ENCODE data around the gene SLC6A1.

Gene SLC6A1

GRCh38 chr3:10992017-10992942 lies at the start of gene SLC6A1:
SLC6A1 (plus strand) TSS chr3:10992748; CDS start chr3:11017212, 24,464 bp downstream.
- DNase-seq (ENCODE audit: low spot score) = no peak

GRCh38 chr3:10944866-10945265 lies 47.7 kb upstream of the SLC6A1 start:
- no peak for DNase-seq (ENCODE audit: low spot score)

GRCh38 chr3:10945683-10946287 lies 46.8 kb upstream of the SLC6A1 start:
- DNase-seq (ENCODE audit: low spot score) = peak; percentile 68

- no peak for DNase-seq (ENCODE audit: low spot score)
Measured at GRCh38 chr3:10946526-10946925, 46.0 kb upstream of the SLC6A1 start.

- DNase-seq (ENCODE audit: low spot score) = no peak
Measured at GRCh38 chr3:10948326-10948725, 44.2 kb upstream of the SLC6A1 start.

GRCh38 chr3:10949197-10949596 lies 43.4 kb upstream of the SLC6A1 start:
- DNase-seq (ENCODE audit: low spot score) = no peak

GRCh38 chr3:10950476-10951294 lies 41.9 kb upstream of the SLC6A1 start:
- DNase-seq (ENCODE audit: low spot score) = peak; percentile 66

GRCh38 chr3:10951295-10951926 lies 41.1 kb upstream of the SLC6A1 start:
- DNase-seq (ENCODE audit: low spot score) = no peak

- DNase-seq (ENCODE audit: low spot score) = no peak
Measured at GRCh38 chr3:10952525-10952924, 40.0 kb upstream of the SLC6A1 start.

- DNase-seq (ENCODE audit: low spot score) = no peak
Measured at GRCh38 chr3:10954740-10955139, 37.8 kb upstream of the SLC6A1 start.

- no peak for DNase-seq (ENCODE audit: low spot score)
Measured at GRCh38 chr3:10955711-10956453, 36.7 kb upstream of the SLC6A1 start.

- DNase-seq (ENCODE audit: low spot score) = no peak
Measured at GRCh38 chr3:10956531-10956930, 36.0 kb upstream of the SLC6A1 start.

GRCh38 chr3:10956986-10957385 lies 35.6 kb upstream of the SLC6A1 start:
- DNase-seq (ENCODE audit: low spot score) = no peak

- DNase-seq (ENCODE audit: low spot score) = peak; percentile 21
Measured at GRCh38 chr3:10957976-10958749, 34.4 kb upstream of the SLC6A1 start.

- DNase-seq (ENCODE audit: low spot score) = no peak
Measured at GRCh38 chr3:10960255-10960654, 32.3 kb upstream of the SLC6A1 start.

GRCh38 chr3:10961921-10962320 lies 30.6 kb upstream of the SLC6A1 start:
- no peak for DNase-seq (ENCODE audit: low spot score)

- no peak for DNase-seq (ENCODE audit: low spot score)
Measured at GRCh38 chr3:10962481-10963036, 30.0 kb upstream of the SLC6A1 start.

- DNase-seq (ENCODE audit: low spot score) = peak; percentile 20
Measured at GRCh38 chr3:10964537-10965167, 27.9 kb upstream of the SLC6A1 start.

- DNase-seq (ENCODE audit: low spot score) = no peak
Measured at GRCh38 chr3:10968401-10968800, 24.1 kb upstream of the SLC6A1 start.
